Measurements from ENCODE around the gene ST8SIA5.

Gene ST8SIA5

GRCh38 chr18:46706968-46707367 lies 49.9 kb downstream of the ST8SIA5 start:
- DNase-seq (ENCODE audit: low spot score) = no peak

GRCh38 chr18:46705521-46705920 lies 51.3 kb downstream of the ST8SIA5 start:
- DNase-seq (ENCODE audit: low spot score) = no peak

- no peak for DNase-seq (ENCODE audit: low spot score)
Measured at GRCh38 chr18:46704816-46705215, 52.0 kb downstream of the ST8SIA5 start.

- no peak for DNase-seq (ENCODE audit: low spot score)
Measured at GRCh38 chr18:46704189-46704588, 52.7 kb downstream of the ST8SIA5 start.

GRCh38 chr18:46702471-46702870 lies 54.4 kb downstream of the ST8SIA5 start:
- DNase-seq (ENCODE audit: low spot score) = no peak

- no peak for DNase-seq (ENCODE audit: low spot score)
Measured at GRCh38 chr18:46700066-46700824, 56.6 kb downstream of the ST8SIA5 start.

- no peak for DNase-seq (ENCODE audit: low spot score)
Measured at GRCh38 chr18:46696702-46697101, 60.2 kb downstream of the ST8SIA5 start.

- DNase-seq (ENCODE audit: low spot score) = no peak
Measured at GRCh38 chr18:46696268-46696667, 60.6 kb downstream of the ST8SIA5 start.

- DNase-seq (ENCODE audit: low spot score) = no peak
Measured at GRCh38 chr18:46693996-46694395, 62.9 kb downstream of the ST8SIA5 start.

GRCh38 chr18:46688853-46689525 lies 67.9 kb downstream of the ST8SIA5 start:
- DNase-seq (ENCODE audit: low spot score) = no peak

- no peak for DNase-seq (ENCODE audit: low spot score)
Measured at GRCh38 chr18:46686186-46686585, 70.7 kb downstream of the ST8SIA5 start.

GRCh38 chr18:46683252-46683651 lies 73.6 kb downstream of the ST8SIA5 start:
- DNase-seq (ENCODE audit: low spot score) = no peak

GRCh38 chr18:46680784-46681695 lies 75.8 kb downstream of the ST8SIA5 start:
- DNase-seq (ENCODE audit: low spot score) = no peak

- DNase-seq (ENCODE audit: low spot score) = no peak
Measured at GRCh38 chr18:46679846-46680598, 76.8 kb downstream of the ST8SIA5 start.

GRCh38 chr18:46678785-46679399 lies 78.0 kb downstream of the ST8SIA5 start:
- no peak for DNase-seq (ENCODE audit: low spot score)

GRCh38 chr18:46678041-46678440 lies 78.8 kb downstream of the ST8SIA5 start:
- DNase-seq (ENCODE audit: low spot score) = no peak

GRCh38 chr18:46677611-46678010 lies 79.2 kb downstream of the ST8SIA5 start:
- no peak for DNase-seq (ENCODE audit: low spot score)

- no peak for DNase-seq (ENCODE audit: low spot score)
Measured at GRCh38 chr18:46676182-46676835, 80.5 kb downstream of the ST8SIA5 start.

GRCh38 chr18:46675112-46675511 lies 81.7 kb downstream of the ST8SIA5 start:
- no peak for DNase-seq (ENCODE audit: low spot score)

GRCh38 chr18:46672062-46672970 lies 84.5 kb downstream of the ST8SIA5 start:
- DNase-seq (ENCODE audit: low spot score) = no peak
